ENCODE measurements around the gene KCNC2.
"Not testable (repeated sequence)": the region's sequence is repeated elsewhere in the genome, so short reads cannot be mapped to it uniquely, and the experiment has no call there.

KCNC2 gene

GRCh38 chr12:75194250-75194649 is 15.4 kb downstream of the KCNC2 start:
- TF ChIP-seq CTCF (IDR thresholded peaks at IDR 0.05; ENCODE audit: extremely low read depth, insufficient read depth, missing control alignments) = no peak
- in situ Hi-C loops (cut with MboI; ENCODE audit: low pct_unique_long_range_greater_than_20kb, low sequenced_read_pairs, unreplicated experiment) = no loop called here
- DNase-seq (ENCODE audit: low spot score) = no peak

DNA sequence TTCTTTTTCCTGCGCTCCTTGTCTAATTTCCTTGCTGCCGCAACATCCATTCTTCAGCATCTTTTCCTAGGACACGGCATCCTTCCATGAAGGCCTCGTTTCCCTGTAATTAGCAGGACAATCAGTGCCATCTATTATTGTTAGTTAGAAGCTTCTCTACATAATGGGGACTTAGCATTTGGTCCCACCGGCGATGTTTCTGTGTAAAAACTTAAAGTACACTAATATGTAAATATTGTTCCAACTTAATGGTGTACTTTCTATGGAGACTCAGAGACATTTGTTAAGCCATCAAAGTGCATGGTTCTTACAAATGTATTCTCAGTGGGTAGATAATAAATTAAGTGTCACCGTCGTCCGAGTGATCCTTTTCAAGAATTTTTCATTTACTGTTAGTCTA is 17.4 kb downstream of the KCNC2 start:
- in situ Hi-C loops (cut with MboI; ENCODE audit: low pct_unique_long_range_greater_than_20kb, low sequenced_read_pairs, unreplicated experiment) = no loop called here
- no peak for DNase-seq (ENCODE audit: low spot score)
- no peak for TF ChIP-seq CTCF (IDR thresholded peaks at IDR 0.05; ENCODE audit: extremely low read depth, insufficient read depth, missing control alignments)

GRCh38 chr12:75190846-75191245 is 18.8 kb downstream of the KCNC2 start:
- DNase-seq (ENCODE audit: low spot score) = no peak
- in situ Hi-C loops (cut with MboI; ENCODE audit: low pct_unique_long_range_greater_than_20kb, low sequenced_read_pairs, unreplicated experiment) = no loop called here
- no peak for TF ChIP-seq CTCF (IDR thresholded peaks at IDR 0.05; ENCODE audit: extremely low read depth, insufficient read depth, missing control alignments)

- in situ Hi-C loops (cut with MboI; ENCODE audit: low pct_unique_long_range_greater_than_20kb, low sequenced_read_pairs, unreplicated experiment); DNase-seq (ENCODE audit: low spot score): not testable (repeated sequence)
These were observed 23.8 kb downstream of the KCNC2 start for GRCh38 chr12:75185881-75186280.

DNA sequence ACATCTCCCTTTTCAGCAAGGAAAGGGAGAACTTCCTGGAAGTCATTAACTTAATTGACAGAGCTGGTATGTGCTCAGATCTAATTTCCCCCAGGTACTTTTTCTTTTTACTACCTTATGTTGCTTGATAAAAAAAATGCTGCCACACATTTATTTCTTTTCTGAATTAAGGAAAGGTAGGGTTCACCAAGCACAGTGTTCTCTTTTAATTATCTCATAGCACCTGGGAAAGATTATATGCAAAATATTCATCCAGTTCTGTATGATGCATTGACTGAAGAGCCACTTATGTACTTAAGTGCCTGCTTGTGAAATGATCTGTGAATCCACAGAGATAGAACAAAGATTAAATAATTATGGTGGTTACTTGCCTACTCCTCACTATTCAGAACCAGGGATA is 25.1 kb downstream of the KCNC2 start:
- DNase-seq (ENCODE audit: low spot score) = no peak
- in situ Hi-C loops (cut with MboI; ENCODE audit: low pct_unique_long_range_greater_than_20kb, low sequenced_read_pairs, unreplicated experiment) = no loop called here
- TF ChIP-seq CTCF (IDR thresholded peaks at IDR 0.05; ENCODE audit: extremely low read depth, insufficient read depth, missing control alignments) = no peak

DNA sequence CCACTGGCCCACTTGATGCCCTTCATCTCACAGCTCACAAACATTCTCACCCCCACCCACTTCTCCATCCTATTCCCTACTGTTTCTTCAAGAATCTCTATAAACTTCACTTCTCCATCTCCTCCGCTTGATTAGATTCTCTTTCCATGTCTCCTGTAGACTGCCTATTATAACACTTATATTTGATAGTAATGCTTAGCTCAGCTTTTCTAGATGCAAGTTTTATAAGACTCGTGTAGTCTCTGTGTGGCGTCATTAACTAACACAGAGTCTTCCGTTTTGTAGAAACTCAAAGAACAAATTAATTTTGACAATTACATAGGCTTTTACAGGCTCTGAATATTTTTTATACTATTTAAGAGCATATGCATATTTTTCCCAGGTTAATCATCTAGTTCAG is 25.7 kb downstream of the KCNC2 start:
- no peak for TF ChIP-seq CTCF (IDR thresholded peaks at IDR 0.05; ENCODE audit: extremely low read depth, insufficient read depth, missing control alignments)
- in situ Hi-C loops (cut with MboI; ENCODE audit: low pct_unique_long_range_greater_than_20kb, low sequenced_read_pairs, unreplicated experiment) = no loop called here

DNA sequence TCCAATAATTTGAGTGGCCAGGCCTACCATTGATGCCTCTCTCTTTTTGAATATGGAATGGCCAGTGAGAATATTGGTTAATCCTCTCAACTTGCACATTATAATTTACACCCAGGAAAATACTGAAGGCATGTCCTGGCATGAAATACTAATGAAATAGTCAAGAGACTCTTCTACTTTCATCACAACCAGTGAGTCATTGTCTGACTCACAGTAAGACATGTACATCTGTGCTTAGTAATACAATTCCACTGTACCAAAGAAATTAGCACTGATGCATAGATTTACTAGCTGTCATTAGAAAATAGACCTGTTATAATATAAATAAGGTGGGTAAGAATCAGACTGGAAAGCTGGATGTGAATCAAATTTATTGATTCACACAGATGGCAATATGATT is 31.6 kb downstream of the KCNC2 start:
- DNase-seq (ENCODE audit: low spot score) = no peak
- no peak for TF ChIP-seq CTCF (IDR thresholded peaks at IDR 0.05; ENCODE audit: extremely low read depth, insufficient read depth, missing control alignments)
- in situ Hi-C loops (cut with MboI; ENCODE audit: low pct_unique_long_range_greater_than_20kb, low sequenced_read_pairs, unreplicated experiment) = no loop called here

More for the DNA sequence above, 25.7 kb downstream of the KCNC2 start:
- DNase-seq (ENCODE audit: low spot score) = no peak

All from GM13977 (cell line).